Measurements from ENCODE around the gene MEDAG.

- TF ChIP-seq CTCF (conservative IDR thresholded peaks at IDR 0.05) (no peak), ZFX (IDR thresholded peaks at IDR 0.05) (no peak)
Observed at GRCh38 chr13:30863231-30863630, 42.8 kb upstream of the MEDAG start.

All from C4-2B (cell line).